SIG-M5 treated with dmso at 0.1 percent for 504 hours (cell line): ENCODE measurements around the gene PDLIM3.
"Not testable (repeated sequence)": the region's sequence is repeated elsewhere in the genome, so short reads cannot be mapped to it uniquely, and the experiment has no call there.

ENCODE experiments used
- DNase-seq: peaks from one replicate; lab custom pipeline; 2025; ENCODE audit not compliant: unreplicated experiment; lab: John Stamatoyannopoulos, UW

PDLIM3 gene

DNA sequence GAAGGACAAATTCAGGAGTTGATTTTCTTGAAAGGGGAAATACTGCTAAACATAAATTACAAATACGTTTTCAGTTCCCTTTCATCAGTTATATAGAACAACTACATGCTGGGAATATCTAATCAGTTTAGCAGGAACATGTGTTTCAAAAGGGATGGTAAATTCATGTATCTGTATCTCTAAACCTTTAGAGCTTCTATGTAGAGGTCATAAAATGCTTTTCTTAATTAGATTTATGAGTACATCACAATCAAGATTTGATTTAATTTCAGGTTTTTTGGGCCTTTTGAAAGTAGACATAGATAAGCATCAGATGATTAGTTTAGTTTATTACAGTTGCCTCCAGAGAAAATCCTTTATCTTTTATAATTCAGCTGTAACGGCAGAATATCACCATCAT, 12.9 kb downstream of the PDLIM3 start:
- no peak for DNase-seq

DNA sequence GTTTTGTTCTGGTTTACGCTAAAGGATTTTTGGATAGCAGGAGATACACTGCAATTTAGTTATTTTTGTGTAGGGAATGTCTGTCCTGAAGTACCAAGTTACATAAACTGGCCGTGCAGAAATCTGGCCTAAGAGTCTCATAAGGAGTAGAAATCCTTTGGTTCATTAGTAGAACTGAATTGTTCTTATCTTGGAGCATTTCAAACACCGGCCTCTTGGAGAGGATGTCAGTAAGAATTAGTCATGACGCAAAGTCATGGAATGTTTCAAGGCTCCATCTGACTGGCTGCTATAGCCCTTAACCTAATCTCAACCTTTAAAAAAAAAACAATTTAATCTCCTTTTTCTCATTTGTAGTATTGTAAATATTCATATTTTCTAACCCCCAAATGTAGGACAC, 15.2 kb downstream of the PDLIM3 start:
- DNase-seq: no peak

- no peak for DNase-seq
Observed at GRCh38 chr4:185518494-185518893, 16.8 kb downstream of the PDLIM3 start.

DNA sequence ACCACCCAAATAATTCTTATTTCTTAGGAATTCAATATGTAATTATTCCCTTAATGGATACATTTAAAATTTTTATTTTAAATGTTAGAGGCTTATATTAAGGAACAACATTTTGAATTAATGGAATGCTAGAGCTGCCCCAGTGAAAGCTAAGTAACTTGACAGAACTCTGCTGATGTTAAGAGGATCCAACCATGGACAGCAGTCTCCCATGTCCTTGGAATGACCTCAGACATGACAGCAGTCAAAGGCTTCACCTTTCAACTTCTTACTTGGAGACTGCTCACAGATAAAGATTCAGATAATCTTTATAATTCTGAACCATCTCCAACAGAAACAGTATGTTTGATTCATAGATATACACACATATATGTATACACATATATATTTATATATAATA, 17.2 kb downstream of the PDLIM3 start:
- DNase-seq: no peak

DNA sequence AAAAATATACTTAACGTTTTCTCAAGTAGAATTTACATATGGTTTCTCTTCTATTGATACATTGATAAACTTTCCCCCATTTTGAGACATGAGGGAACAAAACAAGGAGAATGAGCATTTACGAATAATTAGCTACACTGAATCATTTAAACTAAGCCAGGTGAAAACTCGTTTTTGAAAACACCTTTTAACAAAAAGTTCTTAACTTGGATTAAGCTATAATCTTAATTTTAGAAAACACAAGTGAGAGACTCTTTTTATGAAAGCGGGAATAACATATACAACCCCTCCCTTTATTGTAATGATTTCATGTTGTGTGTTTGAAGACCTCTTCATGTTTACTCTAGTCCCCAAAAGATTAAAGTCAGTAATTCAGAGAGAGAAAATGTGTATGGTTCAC, 20.1 kb downstream of the PDLIM3 start:
- no peak for DNase-seq

- DNase-seq: no peak
Observed at GRCh38 chr4:185514182-185514697, 21.1 kb downstream of the PDLIM3 start.

DNA sequence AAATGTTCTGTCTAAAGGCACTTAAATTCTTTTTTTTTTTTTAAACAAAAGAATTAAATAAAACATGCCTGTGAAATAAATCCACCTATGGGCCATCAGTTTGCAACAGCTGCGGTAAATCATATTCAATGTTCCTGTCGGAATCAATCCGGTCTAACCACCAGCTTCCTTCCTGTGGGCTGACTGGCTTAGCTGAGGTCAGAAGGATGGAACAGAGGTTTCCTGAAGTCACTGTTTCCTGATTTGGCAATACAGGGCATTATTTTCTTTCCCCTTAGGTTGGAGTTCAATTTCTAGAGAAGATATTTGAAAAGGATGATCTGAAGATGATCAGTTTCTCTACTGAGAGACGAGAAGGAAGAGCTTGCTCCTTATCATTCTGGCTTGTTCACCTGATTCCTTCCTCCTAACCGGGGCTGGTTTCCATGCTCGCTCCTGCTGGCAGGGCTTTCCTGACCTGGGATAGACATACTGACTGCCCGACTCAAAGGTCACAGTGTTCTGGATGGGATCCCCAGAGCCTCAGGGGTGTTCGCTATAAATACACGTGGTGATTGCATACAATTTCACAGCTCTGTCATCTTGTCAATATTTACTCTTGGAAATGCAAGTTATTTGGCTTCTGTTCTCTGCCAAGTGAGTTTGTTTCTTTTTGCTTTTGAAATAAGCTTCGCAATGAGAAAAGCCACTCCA, 21.7 kb downstream of the PDLIM3 start:
- DNase-seq: no peak

GRCh38 chr4:185512516-185512915, 22.8 kb downstream of the PDLIM3 start:
- no peak for DNase-seq

GRCh38 chr4:185511243-185511642, 24.1 kb downstream of the PDLIM3 start:
- not testable (repeated sequence) for DNase-seq

DNA sequence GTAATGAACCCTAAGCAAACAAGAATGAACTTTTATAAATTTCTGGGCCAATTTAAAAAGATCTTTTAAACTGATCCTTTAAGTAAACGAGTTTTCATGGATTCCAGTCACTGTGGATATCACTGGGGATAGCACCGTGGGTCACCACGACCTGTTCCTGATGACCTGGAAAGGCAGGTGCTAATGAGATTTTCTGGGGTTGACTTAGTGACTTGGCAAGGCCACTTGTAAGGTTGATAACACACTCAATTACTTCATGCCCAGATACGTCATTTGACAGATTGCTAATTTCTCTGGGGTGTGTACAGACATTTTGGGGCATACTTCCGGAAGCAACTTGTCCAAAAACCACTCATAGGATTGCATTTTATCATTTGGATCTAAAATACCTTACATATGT, 24.5 kb downstream of the PDLIM3 start:
- DNase-seq: no peak

- DNase-seq: no peak
Observed at GRCh38 chr4:185508181-185508580, 27.1 kb downstream of the PDLIM3 start.

DNA sequence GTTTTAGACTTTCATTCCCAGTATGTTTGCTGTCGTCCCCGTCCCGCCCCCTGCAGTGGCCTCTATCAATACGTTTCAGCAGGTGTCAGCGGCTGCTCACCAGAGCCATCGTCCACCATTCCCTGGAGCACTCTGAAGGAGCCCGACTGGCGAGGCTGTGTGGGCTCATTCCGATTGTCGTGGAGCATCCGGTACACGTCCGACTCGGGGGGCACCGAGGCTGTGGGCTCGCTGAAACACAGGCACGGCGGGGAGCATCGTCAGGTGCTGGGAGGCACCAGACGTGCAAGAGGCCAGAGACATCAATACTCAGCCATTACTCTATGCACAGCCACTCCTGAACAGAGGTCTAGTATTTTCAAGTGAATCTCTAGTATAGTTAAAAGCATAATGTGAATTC, 28.9 kb downstream of the PDLIM3 start:
- DNase-seq: no peak

DNA sequence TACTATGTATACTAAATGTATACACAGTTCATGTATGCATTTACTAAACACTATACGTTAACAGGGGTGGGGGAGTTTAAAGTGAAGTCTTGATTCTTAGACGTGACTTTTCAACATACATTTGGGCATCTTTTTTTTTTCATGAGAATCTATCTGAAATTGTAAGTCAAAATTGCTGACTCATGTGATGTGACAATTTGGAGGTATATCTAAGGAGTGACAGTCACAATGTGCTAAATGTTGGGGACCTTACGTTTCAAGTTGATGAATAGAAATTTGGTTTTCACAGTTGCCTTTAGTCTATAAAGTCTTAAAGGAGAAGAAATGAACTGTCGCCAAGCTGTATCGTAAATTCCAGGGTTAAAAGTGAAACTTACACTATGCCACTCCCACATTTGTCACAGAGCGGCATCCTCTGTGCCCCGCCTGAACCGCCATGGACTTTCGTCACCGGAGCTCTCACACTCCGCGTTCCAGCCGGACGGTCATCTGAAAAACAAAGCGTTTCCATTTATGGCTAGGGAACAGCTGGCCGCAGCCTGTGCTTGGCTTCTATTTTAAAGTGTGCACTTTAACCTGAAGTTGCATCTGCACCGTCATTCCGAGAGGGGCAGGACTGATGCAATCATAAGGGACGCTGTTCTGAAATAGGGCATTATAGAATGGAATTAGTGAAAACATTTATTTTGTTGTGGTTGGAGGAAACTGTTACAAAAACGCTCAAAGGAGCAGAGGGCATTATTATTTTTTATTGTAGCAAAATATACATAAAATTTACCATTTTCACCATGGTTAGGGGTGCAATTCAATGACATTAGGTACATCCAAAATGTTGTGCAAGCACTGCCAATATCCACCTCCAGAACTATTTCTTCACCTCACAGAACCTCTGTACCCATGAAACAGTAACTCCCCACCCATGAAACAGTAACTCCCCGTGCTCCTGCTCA, 30.9 kb downstream of the PDLIM3 start:
- DNase-seq: no peak

DNA sequence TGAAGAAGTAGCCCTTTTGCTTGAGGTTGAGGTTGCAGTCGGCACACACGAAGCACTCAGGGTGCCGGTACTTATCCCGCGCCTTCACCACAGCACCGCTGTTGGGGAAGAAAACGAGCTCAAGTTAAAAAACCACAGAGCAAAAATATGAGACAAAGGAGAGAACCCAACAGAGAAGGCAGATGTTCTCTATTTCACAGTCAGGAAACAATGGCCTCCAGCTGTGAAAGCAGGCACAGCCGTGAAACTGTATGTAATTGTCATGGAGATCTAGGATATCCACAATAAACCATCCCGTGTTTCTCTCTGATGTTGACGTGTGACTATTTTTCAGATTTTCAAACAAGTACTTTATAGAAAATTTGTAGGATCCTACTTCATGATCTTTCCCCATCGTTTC, 32.9 kb downstream of the PDLIM3 start:
- no peak for DNase-seq

GRCh38 chr4:185500576-185500975, 34.7 kb downstream of the PDLIM3 start:
- DNase-seq: no peak

- no peak for DNase-seq
Observed at GRCh38 chr4:185500035-185500434, 35.3 kb downstream of the PDLIM3 start.

- DNase-seq: no peak
Observed at GRCh38 chr4:185488650-185489049, 46.7 kb downstream of the PDLIM3 start.

DNA sequence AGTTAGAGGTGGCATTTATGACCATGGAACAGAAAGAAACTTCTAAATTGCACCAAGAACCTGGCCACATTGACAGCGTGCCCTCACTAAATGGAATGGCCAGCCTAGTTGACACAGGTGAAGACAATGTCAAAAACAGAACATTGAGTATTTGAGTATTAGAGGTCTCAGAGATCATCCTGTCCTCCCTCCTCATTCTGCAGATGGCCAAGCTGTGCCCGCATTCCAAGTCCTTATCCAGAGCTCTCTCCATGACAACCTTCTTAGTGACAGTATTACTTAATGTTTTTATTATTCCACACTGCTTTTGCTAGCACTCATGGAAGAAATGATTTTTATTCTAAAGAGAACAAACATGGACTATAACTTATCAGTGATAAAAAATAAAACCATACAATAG, 53.9 kb downstream of the PDLIM3 start:
- DNase-seq: no peak

DNA sequence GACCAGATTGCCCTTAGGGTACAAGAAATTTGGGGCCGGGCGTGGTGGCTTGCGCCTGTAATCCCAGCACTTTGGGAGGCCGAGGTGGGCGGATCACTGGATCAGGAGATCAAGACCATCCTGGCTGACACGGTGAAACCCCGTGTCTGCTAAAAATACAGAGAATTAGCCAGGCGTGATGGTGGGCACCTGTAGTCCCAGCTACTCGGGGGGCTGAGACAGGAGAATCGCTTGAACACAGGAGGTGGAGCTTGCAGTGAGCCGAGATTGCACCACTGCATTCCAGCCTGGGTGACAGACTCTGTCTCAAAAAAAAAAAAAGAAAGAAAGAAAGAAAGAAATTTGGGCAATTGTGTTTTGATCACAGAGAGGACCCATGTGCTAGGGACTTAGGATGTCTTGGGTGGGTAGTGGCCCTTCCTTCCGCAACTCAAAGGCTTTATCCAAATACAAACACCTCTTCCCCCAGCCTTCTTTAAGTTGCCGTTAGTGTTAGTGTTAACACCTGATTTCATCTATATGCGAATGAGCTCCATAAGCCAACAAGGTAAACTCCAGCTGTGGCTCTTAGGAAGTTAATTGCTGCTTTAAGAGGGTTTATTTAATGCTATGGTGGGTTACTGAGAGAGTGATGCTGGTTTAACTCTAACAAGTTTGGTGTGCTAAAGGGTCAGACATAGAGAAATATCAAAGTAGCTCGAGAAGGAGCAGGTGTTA, 55.1 kb downstream of the PDLIM3 start:
- DNase-seq: no peak

- DNase-seq: no peak
Observed at GRCh38 chr4:185479507-185479971, 55.8 kb downstream of the PDLIM3 start.

DNA sequence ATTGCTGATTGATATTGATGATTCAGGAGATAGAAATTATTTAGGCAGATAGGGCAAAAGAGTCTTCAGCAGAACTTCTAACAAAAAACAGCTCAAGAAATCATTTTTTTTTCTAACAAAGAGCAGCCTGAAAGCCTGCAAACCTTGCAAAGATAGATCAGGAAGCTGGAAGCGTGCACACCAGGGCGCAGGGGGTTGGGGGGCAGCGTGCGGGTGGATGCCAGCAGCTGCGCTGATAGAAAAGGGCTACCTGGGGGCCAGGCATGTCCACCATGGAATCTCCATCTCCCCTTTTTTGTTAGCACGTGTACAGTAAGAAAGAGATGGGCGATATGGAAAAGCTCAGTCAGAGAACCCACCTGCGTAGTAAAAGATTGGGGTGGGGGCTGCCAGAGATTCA, 62.1 kb downstream of the PDLIM3 start:
- no peak for DNase-seq
